Stimulated activated CD8-positive, alpha-beta memory T cell treated with anti-CD3 and anti-CD28 coated beads, Interleukin-12 subunit alpha, Interleukin-12 subunit beta, amount 100 ng/mL, for 24 hours (primary cell): ENCODE measurements around the gene CTNNA2.

Experiments
- DNase-seq: peaks from one replicate; pipeline ENCODE4 v3.0.0-alpha.2; 2020; ENCODE audit errors: extremely low read depth

CTNNA2 gene

DNA sequence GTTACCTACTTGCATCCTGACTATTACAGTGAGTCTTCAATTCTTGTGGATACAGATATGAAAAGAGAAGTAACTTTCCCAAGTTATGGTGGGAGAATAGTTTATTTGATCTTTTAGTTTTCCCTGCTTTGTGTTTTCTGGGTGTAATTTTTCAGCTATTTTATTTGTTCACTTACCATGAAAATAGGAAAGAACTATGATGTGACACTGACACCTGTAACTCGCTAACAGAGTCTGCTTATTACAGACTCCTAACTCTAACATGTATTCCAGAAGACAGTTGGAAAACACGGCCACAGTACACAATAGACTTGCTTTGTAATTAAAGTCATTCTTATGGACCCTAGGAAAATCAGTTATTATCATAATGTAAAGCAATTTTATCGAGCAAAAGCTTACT lies 468.5 kb downstream of the CTNNA2 start:
- DNase-seq = no peak

GRCh38 chr2:79982445-79982844 lies 469.6 kb downstream of the CTNNA2 start:
- no peak for DNase-seq

GRCh38 chr2:79984476-79984875 lies 471.6 kb downstream of the CTNNA2 start:
- no peak for DNase-seq

DNA sequence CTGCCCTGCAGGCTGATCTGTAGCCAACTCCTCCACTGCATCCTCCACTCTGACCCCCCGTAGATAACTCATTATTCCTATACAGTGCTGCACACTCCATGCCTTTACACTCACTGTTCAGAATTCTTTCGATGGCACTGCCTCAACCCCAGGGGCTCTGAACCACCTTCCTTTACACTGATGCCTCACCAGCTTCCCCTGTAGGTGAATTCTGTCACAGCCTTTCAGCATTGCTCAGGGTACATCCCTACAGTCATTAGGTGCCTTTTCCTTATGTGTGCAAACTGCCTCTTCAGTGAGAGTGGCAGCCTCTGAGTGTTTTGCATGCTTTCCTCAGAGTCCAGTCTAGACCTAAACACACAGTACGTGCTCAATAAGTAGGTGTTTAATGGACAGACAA lies 472.3 kb downstream of the CTNNA2 start:
- no peak for DNase-seq

DNA sequence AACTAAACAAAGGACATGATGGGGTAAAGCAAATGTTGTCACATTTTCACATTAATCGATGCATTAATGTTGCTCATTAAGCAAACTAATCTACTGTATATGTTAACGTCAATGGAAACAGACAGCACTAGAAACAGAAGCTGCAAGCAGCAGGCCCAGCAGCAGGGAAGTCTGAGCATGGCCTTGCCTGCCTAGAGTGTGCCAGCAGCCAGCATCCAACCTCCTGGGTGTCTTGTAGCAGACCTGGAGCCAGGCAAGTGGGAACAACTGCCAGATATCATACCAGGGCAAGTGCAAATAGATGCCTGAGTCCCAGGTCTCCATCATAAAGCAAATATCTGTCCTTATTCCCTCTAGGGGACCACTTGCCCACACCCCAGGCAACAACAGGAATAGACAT lies 472.7 kb downstream of the CTNNA2 start:
- no peak for DNase-seq

DNA sequence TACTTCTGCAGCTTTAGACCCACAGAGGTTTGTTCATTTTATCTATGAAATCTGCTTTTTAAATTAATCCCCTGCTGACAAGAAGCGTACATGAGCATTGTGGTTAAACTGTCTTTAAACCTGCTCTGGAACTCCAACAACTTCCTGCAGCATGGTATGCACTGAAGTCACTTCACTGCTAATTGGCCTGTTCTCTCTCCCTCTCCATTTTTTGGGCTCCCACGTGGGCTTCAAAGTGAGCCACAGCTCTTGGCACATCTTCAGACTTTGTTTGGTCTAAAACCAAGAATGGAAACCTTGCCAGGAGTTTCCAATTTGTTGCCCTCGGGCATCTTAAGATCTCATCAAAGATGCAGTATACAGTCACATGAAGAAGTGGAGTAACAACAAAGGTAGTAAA lies 480.3 kb downstream of the CTNNA2 start:
- DNase-seq = no peak

GRCh38 chr2:79994161-79994560 lies 481.3 kb downstream of the CTNNA2 start:
- no peak for DNase-seq

DNA sequence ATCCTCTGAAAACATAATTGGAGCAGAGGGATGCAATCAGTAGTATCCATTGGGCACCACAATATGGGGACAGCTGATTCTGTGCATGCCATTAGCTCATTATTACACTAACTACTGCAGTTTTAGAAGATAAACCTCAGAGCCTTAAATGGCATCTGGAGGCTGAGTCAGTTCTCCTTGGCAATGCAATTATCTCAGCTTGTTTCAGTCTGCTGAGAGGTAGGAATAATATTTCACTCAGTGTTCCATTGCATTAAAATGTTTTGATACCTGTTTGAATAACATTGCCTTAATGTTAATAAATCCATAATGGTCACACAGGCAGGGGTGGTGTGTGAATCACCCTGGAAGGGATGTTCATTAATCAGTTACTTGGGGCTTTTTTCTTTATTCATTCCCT lies 482.1 kb downstream of the CTNNA2 start:
- DNase-seq = no peak

GRCh38 chr2:79996709-79997108 lies 483.9 kb downstream of the CTNNA2 start:
- no peak for DNase-seq

GRCh38 chr2:80001701-80002101 lies 488.9 kb downstream of the CTNNA2 start:
- no peak for DNase-seq

GRCh38 chr2:80002112-80002511 lies 489.3 kb downstream of the CTNNA2 start:
- no peak for DNase-seq

GRCh38 chr2:80002568-80003157 lies 489.8 kb downstream of the CTNNA2 start:
- DNase-seq = no peak

DNA sequence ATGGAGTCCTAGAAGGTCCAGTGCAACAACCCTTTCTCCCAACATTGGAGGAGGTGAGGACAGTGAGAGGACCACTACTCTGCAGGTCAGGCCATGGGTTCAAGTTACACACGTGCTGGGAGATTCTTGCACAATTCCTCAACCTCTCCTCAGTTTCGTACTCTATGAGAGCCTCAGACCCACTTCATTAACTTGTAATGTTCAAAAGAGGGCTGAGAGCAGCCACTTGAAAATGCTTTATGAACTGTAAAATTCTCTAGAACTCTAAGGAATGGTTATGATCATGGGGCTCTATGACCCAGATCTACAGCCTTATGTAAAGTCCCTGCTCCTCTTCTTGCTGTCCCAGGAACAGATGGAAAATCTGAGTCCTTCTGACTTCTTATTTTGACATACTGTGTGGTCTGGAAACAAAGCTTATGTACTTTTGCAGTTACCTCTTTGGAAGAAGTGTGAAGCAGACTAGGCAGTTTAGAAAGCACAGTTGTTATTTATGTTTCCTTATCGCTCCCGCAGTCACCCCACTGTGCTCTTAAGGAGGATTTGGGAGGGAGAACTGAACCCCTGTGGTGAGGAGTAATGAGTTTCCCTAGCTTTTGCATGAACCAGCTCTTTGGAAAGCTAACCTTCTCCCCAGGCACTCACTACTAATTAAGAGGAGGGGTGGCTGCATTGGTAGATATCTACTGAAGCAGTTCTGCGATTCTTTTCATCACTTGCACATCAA lies 495.1 kb downstream of the CTNNA2 start:
- no peak for DNase-seq

DNA sequence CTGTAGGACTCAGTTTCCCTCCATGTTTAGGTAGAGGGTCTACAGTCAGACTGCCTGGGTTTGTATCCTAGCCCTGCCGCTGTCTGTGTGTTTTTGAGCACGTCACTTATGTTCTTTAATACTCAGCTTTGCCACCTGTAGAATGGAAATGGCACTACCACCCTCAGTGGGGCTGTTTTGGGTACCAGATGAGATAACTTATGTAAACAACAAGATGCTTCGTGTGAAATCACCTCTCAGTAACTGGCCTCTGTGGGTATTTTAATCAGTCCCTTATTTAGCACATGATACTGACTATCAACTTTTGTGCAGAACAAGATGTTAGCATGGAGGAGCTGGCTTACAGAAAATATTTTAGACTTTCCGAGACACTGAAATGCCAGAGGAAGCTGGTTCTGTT lies 495.7 kb downstream of the CTNNA2 start:
- DNase-seq = no peak

GRCh38 chr2:80009211-80009610 lies 496.4 kb downstream of the CTNNA2 start:
- DNase-seq = no peak

- no peak for DNase-seq
These were observed 499.2 kb downstream of the CTNNA2 start for GRCh38 chr2:80012061-80012460.

DNA sequence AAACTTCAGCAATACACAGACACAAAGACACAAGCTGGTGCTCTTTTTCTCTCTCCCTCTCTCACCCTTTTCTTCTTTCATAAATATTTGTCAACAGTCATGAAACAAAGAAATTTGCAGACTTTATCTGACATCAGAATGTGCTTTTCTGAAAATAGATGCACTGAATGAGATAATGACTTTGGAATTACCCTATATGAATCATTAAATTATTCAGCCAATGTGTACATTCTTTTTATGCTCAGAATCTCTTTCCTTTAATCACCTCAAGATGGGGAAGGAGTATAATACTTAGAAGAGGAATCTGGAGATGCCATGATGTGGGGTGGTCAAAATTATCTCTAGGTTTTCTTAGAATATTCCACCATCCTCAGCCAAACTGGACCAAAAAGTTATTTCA lies 501.8 kb downstream of the CTNNA2 start:
- no peak for DNase-seq

DNA sequence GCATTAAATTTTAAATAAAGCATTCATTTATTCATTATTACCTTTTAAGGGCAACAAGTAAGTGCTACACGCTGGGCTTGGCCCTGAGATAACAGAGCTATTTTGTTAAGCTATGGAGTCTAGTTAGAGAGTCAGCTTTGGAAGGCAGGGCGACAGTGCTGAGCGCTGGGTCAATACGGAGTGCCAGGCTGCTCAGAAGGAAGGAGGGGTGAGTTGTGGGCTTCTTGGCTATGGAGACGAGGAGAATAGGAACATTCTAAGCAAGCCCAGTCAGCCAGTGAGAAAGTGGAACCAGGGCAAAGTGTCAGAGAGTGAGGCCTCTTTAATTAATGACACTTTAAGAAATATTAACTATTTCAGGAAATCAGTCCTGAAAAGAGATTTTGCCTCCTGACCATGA lies 503.3 kb downstream of the CTNNA2 start:
- DNase-seq = no peak

- no peak for DNase-seq
These were observed 507.0 kb downstream of the CTNNA2 start for GRCh38 chr2:80019571-80020460.

GRCh38 chr2:80022018-80022417 lies 509.2 kb downstream of the CTNNA2 start:
- no peak for DNase-seq

- no peak for DNase-seq
These were observed 513.3 kb downstream of the CTNNA2 start for GRCh38 chr2:80026040-80026729.

- DNase-seq = no peak
These were observed 515.2 kb downstream of the CTNNA2 start for GRCh38 chr2:80028051-80028450.
